PC-3 (cell line): ENCODE measurements around the gene NTM. TPM values are rescaled to one million over a fixed set of nuclear protein-coding genes. Genes with fewer than 3 reads are reported as not detected.

Experiments used
- ATAC-seq: fragments of 200-7000 bp; cut with Tn5 transposase; 2 replicates; pipeline ENCODE4 v1.9.1; 2020; ENCODE audit warnings: mild to moderate bottlenecking, moderate library complexity
- BruUV-seq: library from RNA; stranded (reverse); fragments of 400-500 nt; replicated peaks from 2 replicates; lab custom pipeline; 2021; lab: Mats Ljungman, UMichigan
- CTCF ChIA-PET: fragments of 300-600 bp; sonication (Branson Sonifier 250); formaldehyde crosslinking; loops from one replicate; lab custom pipeline; 2022; ENCODE audit warnings: antibody characterized with exemption; lab: Charles Lee
- POLR2A ChIA-PET: fragments of 300-600 bp; sonication (Branson Sonifier 250); formaldehyde crosslinking; loops from one replicate; lab custom pipeline; 2022; ENCODE audit warnings: antibody characterized with exemption; ENCODE audit not compliant: unreplicated experiment; lab: Charles Lee
- DNase-seq: peaks from one replicate; pipeline ENCODE4 v3.0.0-alpha.2; 2015
- H2AFZ ChIP-seq: fragments of 300-600 bp; sonication (generic); 2 replicates; pipeline ENCODE4 v1.6.0; 2016; ENCODE audit warnings: antibody characterized with exemption, low read length
- H3F3A ChIP-seq: fragments of 300-600 bp; sonication (generic); one replicate; pipeline ENCODE4 v1.6.0; 2017; ENCODE audit warnings: antibody characterized with exemption, low read length, control low read depth, mild to moderate bottlenecking; ENCODE audit not compliant: unreplicated experiment
- H3K27ac ChIP-seq: fragments of 300-600 bp; sonication (generic); 2 replicates; pipeline ENCODE4 v1.5.1; 2016; ENCODE audit warnings: mild to moderate bottlenecking, low read length
- H3K27me3 ChIP-seq: fragments of 300-600 bp; sonication (generic); 2 replicates; pipeline ENCODE4 v1.6.1; 2016; ENCODE audit warnings: low read length, mixed read lengths
- H3K36me3 ChIP-seq: fragments of 300-600 bp; sonication (generic); 2 replicates; pipeline ENCODE4 v1.6.1; 2016; ENCODE audit warnings: low read depth, mixed run types, low read length, mixed read lengths
- H3K4me1 ChIP-seq: fragments of 300-600 bp; sonication (generic); 2 replicates; pipeline ENCODE4 v1.5.1; 2016; ENCODE audit warnings: low read length; ENCODE audit not compliant: insufficient read depth
- H3K4me2 ChIP-seq: fragments of 300-600 bp; sonication (generic); 2 replicates; pipeline ENCODE4 v1.6.0; 2016; ENCODE audit warnings: low read length
- H3K4me3 ChIP-seq: fragments of 300-600 bp; sonication (generic); 2 replicates; pipeline ENCODE4 v1.5.1; 2016; ENCODE audit warnings: mild to moderate bottlenecking, low read length, mixed read lengths
- H3K79me2 ChIP-seq: fragments of 300-600 bp; sonication (generic); 2 replicates; pipeline ENCODE4 v1.6.1; 2017; ENCODE audit warnings: low read length, mixed read lengths
- H3K9ac ChIP-seq: fragments of 300-600 bp; sonication (generic); 2 replicates; pipeline ENCODE4 v1.6.0; 2016; ENCODE audit warnings: mild to moderate bottlenecking, low read length
- H3K9me2 ChIP-seq: fragments of 300-600 bp; sonication (generic); replicated peaks from 2 replicates; pipeline ENCODE4 v1.6.1; 2016; ENCODE audit warnings: mixed run types, low read length, mixed read lengths
- H3K9me3 ChIP-seq: fragments of 300-600 bp; sonication (generic); 2 replicates; pipeline ENCODE4 v1.6.1; 2016; ENCODE audit warnings: low read length, mixed read lengths
- H4K20me1 ChIP-seq: fragments of 300-600 bp; sonication (generic); 2 replicates; pipeline ENCODE4 v1.6.1; 2016; ENCODE audit warnings: low read length, mixed read lengths
- CTCF ChIP-seq: fragments of 300-600 bp; sonication (generic); conservative IDR thresholded peaks from 2 replicates; pipeline ENCODE4 v1.5.1; 2017; ENCODE audit warnings: antibody characterized with exemption, low read depth, mild to moderate bottlenecking, low read length
- EZH2 ChIP-seq: fragments of 300-600 bp; sonication (generic); IDR thresholded peaks from one replicate; pipeline ENCODE4 v1.6.1; 2017; ENCODE audit warnings: antibody characterized with exemption, mild to moderate bottlenecking, low read length; ENCODE audit not compliant: unreplicated experiment
- EZH2phosphoT487 ChIP-seq: fragments of 300-600 bp; sonication (generic); IDR thresholded peaks from 2 replicates; pipeline ENCODE4 v1.6.1; 2018; ENCODE audit warnings: mild to moderate bottlenecking, antibody characterized with exemption, low read length, borderline replicate concordance
- intact Hi-C: fragments of 100-400 bp; cut with micrococcal nuclease; formaldehyde crosslinking; loops from 2 replicates; pipeline ENCODE4 v1.9.0; 2023
- total RNA-seq: library from RNA; depleted of rRNA; stranded (reverse); fragments of >200 nt; gene quantifications from 2 replicates; pipeline ENCODE4 v1.2.3, GENCODE V29; 2014

NTM gene
- total RNA-seq, 1 experiment from 2014 or later: not detected

GRCh38 chr11:131832079-131832478, 461.7 kb downstream of the NTM start:
- TF ChIP-seq EZH2 (no peak), CTCF (no peak), EZH2phosphoT487 (no peak)
- intact Hi-C loops: no loop called here
- no TSS peak for BruUV-seq

GRCh38 chr11:131833366-131833765, 463.0 kb downstream of the NTM start:
- POLR2A ChIA-PET: no interaction called here
- ATAC-seq: no peak

More at GRCh38 chr11:131832079-131832478, 461.7 kb downstream of the NTM start:
- Histone ChIP-seq H3K9me3 (peaks cover 5% of the 10 kb centered on the region; the same call in 1 of the 2 replicates), H3F3A (no peaks in the 10 kb centered on the region), H3K9me2 (no peaks in the 10 kb centered on the region), H3K4me1 (no peaks in the 10 kb centered on the region), H3K27ac (no peak overlapping the region), H3K4me3 (no peak overlapping the region), H3K36me3 (no peaks in the 10 kb centered on the region), H3K27me3 (0 out of 2 replicates have a peak, but pooled peaks cover 4% of the 10 kb centered on the region), H3K4me2 (no peak overlapping the region), H3K9ac (no peak overlapping the region), H3K79me2 (no peaks in the 10 kb centered on the region), H2AFZ (no peak overlapping the region), H4K20me1 (no peaks in the 10 kb centered on the region)
- POLR2A ChIA-PET: no interaction called here
- DNase-seq: no peak
- CTCF ChIA-PET: no interaction called here
- ATAC-seq: no peak

More at GRCh38 chr11:131833366-131833765, 463.0 kb downstream of the NTM start:
- no peaks in the 10 kb centered on the region for H4K20me1 ChIP-seq
- intact Hi-C loops: no loop called here
- no peak overlapping the region for H3K9ac ChIP-seq
- no peak for DNase-seq
- no peaks in the 10 kb centered on the region for H3K4me1 ChIP-seq
- H3K9me2 ChIP-seq: no peaks in the 10 kb centered on the region
- H3K79me2 ChIP-seq: no peaks in the 10 kb centered on the region
- H3K36me3 ChIP-seq: no peaks in the 10 kb centered on the region
- H3K4me2 ChIP-seq: no peak overlapping the region
- H3F3A ChIP-seq: no peaks in the 10 kb centered on the region
- no TSS peak for BruUV-seq
- H3K9me3 ChIP-seq: peaks cover 2% of the 10 kb centered on the region; the same call in 1 of the 2 replicates
- CTCF ChIA-PET: no interaction called here
- no peak overlapping the region for H3K27ac ChIP-seq
- H3K27me3 ChIP-seq: peaks cover 4% of the 10 kb centered on the region; the same call in 1 of the 2 replicates
- no peak overlapping the region for H3K4me3 ChIP-seq
- H2AFZ ChIP-seq: no peak overlapping the region
- TF ChIP-seq EZH2phosphoT487 (no peak), CTCF (no peak), EZH2 (no peak)
